Effector CD8-positive, alpha-beta T cell (primary cell): ENCODE measurements around the gene CYTH1.
A peak's percentile ranks its signal among the peaks of the same experiment; 100 is the strongest.
"Not testable (repeated sequence)": the region's sequence is repeated elsewhere in the genome, so short reads cannot be mapped to it uniquely, and the experiment has no call there.

ENCODE experiments used
- DNase-seq: peaks from one replicate; lab custom pipeline; 2025; lab: John Stamatoyannopoulos, UW

Gene CYTH1

DNA sequence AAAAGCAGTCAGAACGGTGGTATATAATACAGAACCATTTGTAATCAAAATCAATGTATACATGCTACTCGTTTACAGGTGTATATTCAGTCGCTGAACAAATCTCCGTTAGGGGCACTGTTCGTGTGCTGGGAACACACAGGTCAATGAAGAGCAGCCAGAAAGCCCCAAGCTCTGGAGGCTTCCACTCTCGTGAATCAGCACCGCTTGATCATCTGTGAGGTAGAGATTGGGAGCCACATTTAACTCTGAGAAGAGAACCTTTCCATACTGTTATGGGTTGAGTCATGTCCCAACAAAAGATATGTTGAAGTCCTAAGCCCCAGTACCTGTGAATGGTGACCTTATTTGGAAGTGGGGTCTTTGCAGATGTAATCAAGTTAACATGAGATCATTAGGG is 5.4 kb upstream of the CYTH1 start:
- no peak for DNase-seq

DNA sequence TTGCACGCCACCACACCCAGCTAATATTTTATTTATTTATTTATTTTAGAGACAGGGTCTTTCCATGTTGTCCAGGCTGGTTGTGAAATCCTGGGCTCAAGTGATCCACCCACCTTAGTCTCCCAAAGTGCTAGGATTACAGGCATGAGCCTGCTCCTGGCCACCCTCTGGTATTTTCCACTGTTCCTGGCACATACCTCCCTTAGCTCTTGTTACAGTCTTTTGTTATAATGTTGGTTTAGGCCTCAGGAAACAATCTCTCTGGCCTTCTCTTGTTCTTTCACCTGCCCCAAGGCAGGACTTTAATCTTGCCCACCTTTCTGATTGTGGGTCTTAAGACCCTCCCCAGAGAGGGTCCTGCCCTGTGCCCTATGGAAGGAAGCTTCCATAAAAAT is 3.6 kb upstream of the CYTH1 start:
- no peak for DNase-seq

DNA sequence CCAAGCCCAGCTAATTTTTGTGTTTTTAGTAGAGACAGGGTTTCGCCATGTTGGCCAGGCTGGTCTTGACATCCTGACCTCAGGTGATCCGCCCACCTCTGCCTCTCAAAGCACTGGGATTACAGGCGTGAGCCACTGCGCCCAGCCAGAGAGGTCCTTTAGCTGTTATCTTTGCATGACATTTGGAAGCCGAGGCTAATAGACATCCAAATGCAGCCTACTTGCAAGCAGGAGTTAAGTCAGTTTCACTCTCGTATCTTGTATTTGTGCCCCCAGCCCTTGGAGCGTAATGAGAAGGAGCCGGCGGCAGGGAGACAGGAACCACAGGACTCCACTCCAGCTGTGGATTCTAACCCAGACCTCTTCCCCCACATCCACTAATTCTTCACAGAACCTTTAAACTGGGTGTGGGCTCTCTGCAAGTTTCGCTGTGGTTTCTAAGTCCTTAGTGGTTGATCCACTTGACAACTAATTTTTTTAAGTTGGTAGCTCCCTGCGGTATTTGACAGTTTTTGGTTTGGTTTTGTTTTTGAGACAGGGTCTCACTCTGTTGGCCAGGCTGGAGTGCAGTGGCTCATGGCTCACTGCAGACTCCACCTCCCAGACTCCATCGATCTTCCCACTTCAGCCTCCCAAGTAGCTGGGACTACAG is 3.1 kb upstream of the CYTH1 start:
- DNase-seq, result no peak

DNA sequence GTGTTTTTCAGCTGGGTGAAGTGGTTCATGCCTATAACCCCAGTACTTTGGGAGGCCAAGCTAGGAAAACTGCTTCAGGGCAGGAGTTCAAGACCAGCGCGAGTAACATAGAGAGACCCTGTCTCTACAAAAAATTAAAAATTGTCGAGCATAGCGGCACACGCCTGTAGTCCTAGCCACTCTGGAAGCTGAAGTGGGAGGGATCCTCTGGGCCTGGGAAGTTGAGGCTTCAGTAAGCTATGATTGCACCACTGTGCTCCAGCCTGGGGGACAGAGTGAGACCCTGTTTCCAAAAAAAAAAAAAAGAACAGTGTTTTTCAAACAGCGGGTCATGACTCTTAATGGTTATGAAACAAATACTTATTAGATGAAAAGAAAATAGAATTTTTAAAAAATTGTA is 2.3 kb upstream of the CYTH1 start:
- no peak for DNase-seq

DNA sequence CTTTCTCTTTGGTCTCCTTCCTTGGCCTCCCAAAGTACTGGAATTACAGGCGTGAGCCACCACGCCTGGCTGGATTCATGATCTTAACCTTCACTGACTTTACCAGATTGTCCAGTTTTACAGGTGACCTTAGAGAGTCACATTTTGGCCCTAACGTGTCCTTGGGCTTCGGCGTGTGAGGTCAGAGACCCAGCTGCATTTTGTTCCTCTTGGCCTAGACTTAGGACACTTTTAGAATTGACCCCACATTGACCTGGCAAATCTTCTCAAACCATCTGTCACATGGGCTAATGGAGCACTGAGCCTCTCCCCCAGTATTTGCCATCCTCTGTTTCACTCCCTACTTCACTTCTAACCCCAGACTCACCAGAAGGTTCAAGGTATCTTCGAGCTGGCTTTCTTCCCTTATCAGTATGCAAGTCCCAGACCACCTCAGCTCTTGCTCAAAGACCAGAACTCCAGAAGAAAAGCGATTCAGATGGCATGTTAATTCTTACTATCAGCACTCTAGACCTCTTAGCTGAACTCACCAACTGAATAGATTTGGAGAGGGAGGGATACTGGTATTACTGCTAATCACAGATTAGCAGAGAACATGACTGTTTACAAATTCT is 1.7 kb upstream of the CYTH1 start:
- no peak for DNase-seq

DNA sequence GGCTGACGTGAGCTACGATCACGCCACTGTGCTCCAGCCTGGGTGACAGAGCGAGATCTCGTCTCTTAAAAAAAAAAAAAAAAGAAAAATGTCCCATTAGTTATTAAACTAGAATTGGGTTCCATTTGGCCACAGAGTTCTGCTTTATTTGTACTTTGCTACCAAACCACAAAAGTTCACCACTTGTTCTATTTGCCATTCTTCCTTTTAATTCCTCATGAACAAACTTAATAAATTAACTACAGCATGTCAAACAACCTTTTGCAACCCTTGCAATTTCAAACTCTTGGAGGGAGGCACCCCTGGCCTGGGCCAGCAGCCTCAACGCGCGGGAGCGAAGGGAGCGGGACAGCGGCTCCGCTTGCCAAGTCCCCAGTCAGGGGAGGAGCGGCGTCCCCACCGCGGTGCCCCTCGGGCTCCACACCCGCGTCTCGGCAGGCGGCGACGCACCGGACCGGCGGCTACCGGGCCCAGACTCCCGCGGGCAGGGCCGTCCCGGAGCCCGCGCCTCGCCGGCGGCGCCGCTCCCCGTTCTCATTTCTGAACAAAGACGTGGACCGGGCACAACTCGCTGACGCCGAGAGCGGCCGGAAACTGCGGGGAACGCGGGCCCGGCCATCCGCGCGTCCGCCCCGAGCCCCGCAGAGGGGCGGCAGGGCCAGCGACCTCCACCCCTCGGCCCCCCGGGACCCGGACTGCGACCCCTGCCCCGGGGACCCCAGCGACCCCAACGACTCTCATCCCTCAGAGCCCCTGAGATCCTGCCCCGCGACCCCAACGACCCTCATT is 775 bp downstream of the CYTH1 start:
- DNase-seq, result peak; percentile 22

DNA sequence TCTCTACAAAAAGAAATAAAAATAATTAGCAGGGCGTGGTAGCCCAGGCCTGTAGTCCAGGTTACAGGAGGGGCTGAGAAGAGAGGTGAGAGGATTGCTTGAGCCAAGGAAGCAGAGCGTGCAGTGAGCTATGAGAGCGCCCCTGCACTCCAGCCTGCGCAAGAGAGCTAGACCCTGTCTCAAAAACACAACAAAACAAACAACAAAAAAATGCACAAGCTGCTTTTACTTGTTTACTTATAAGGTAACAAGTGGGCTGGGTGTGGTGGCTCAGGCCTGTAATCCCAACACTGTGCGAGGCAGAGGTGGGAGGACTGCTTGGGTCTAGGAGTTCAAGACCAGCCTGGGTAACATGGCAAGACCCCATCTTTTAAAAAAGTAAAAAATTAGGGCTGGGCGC is 1.7 kb downstream of the CYTH1 start:
- DNase-seq, result no peak

DNA sequence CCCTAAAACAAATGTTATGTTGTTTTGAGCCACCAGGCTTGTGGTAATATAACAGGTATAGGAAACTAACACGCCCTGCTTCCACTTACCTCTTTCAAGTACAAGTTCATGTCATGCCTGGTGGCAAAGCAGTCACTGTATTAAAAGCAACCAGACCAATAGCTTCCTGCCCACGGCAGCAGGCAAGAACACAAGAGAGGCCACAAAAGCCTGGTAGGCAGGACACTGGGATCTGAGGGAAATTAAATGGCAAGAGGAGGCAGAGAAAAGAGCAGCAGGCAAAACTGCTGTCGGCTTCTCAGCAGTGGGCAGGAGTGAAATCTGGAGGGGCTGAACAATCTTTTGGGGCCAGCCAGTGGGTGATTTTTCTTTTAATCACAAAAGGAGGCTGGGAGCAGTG is 2.2 kb downstream of the CYTH1 start:
- no peak for DNase-seq

DNA sequence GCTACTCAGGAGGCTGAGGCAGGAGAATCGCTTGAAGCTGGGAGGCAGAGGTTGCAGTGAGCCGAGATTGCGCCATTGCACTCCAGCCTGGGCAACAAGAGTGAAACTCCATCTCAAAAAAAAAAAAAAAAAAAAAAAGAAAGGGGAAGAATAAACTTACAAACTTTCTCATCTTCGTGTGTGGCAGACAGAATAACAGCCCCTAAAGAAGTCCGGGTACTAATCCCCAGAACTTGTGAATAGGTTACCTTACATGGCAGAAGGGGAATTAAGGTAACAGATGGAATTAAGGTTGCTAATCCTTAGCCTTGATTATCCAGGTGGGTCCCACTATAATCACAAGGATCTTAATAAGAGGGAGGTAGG is 2.8 kb downstream of the CYTH1 start:
- DNase-seq, result not testable (repeated sequence)

DNA sequence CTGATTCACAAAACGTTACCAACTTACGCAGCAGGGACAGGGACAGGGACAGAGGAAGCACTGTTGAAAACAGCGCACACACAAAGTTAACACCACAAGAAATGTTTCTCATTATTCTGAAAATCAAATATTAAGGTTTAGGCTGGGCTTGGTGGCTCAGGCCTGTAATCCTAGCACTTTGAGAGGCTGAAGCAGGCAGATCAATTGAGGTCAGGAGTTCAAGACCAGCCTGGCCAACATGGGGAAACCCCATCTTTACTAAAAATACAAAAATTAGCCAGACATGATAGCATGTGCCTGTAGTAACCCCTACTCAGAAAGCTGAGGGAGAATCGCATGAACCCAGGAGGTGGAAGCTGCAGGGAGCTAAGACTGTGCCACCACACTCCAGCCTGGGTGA is 4.2 kb downstream of the CYTH1 start:
- no peak for DNase-seq

DNA sequence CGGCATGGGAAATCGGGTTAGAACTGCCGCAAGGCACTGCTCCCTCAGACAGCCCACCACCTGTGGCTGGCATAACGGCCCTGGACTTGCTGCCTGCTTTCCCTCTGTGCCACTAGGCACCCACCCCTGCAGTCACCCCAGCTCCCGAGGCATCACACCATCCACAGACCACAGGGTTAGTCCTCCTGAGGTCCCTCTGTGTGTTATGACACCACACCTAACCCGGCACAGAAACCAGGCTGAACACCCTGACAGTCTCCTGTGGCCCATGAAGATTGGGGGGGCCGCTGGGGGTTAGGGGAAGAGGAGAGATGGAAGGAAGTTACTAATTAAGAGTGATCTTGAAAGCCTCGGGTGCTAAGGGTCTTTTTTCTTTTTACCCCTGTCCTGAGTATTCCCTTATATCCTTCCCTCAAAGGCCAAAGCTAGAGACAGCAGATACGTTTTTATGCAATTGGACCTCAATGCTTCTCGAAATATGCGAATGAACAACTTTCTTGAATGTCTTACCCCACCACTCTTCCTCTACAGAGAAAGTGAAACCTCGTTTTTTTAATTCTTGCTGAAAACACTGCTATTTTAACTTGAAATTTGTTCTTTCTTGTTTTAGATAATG is 7.0 kb downstream of the CYTH1 start:
- DNase-seq, result peak; percentile 26

DNA sequence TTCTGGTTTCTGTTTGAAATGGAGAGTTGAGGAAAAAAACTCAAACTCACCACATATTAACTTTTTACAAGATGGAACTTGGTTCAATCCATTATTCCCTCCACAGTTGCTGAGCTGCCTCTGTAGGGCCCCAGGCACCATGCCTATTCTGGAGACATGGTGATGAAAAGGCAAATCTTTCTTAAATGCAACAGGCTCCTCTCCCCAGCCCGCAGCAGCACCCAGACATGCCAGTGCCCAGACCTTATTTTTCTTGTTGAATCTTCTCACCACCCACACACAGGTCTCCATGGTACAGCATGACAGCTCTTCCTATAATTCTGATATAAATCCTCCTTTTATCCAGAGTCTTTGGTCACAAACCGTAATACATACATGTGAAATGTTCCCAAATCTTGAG is 7.6 kb downstream of the CYTH1 start:
- DNase-seq, result no peak

DNA sequence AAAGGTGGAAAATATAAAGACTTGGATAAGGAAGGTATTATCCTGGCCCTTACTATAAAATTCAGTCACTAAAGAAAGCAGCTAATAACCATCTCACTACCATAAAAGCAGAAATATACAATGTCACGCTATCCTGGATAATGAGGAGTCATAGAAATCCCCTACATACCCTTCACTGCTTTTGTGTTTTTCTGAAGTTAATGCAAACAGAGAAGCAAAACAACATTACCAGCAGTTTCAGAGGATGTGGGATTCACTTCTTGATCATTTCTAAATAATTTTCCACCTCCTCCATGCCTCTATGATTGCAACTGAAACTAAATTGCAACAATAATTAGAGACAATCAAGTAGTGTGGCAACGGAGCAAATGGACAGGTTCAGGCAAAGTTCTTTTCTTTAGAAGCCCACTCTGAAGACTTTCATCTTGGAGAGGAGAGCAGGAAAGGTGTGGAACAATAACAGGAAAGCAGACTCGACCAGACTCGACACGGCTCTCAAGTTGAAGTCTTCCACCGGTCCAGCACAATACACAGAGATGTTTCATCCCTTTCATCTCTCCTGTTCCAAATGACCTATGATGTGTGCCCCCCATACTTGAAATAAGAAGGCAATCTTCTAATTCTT is 10.2 kb downstream of the CYTH1 start:
- no peak for DNase-seq

DNA sequence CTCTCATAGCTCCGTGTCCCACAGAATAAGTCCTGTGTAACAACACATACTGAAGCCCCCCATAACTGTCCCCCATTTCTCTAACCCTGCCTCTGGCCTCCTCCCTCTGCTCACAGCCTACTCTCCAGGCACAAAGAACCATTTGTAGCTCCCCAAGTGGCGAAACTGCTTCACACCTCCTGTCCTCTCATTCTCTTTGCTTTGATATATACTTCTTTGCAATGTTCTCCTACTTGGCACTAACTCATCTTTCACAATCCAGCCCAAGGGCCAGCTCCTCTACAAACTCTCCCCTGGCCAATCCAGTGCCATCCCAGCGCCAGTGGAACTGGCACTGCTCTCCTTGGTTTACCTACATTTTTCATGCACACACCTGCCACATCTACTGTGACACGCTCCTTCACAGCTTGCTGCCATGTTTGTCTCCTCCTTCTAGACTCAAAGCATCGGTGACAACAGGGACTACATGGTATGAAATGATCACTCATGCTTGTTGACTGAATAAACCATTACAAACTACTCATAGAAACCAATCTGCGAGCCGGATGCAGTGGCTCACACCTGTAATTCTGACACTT is 12.8 kb downstream of the CYTH1 start:
- no peak for DNase-seq

DNA sequence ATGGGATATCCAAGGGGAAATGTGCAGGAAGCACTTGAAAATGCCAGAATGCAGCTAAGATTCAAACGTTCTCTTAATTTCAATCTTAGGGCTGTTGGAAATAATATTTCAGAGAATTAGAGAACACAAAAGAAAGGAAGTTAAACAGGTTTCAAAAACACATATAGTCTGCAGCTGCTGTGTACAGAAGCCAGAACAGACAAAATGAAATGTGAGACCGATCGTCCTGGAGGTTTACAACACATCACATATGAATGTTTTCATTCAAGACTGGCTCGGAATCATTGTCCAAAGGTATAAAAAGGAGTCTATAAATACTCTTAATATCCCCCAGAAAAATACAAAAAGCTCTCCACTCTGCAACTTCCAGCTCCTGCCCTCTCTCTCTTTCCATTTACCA is 14.3 kb downstream of the CYTH1 start:
- no peak for DNase-seq

DNA sequence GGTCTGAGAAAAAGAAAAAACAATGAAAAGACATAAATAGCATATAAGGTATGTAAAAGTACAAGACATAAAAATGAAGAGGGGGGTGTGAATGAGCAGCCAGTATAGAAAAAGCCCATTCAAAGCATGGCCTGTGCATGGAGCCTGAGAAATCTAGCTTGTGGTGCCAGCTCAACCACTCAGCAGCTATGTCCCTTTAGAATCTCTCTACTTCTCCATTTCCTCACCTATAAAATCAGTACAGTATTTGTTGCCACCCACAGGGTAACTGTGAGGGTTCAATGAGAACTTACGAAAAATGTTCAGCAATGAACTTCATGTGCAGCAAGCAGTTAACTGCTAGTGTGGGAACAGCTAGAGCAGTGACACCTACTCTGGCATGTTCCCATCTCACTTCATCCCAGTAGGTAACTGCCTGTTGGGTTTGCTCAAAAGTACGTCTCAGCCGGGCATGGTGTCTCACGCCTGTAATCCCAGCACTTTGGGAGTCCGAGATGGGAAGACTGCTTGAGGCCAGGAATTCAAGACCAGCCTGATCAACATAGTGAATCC is 15.3 kb downstream of the CYTH1 start:
- no peak for DNase-seq

DNA sequence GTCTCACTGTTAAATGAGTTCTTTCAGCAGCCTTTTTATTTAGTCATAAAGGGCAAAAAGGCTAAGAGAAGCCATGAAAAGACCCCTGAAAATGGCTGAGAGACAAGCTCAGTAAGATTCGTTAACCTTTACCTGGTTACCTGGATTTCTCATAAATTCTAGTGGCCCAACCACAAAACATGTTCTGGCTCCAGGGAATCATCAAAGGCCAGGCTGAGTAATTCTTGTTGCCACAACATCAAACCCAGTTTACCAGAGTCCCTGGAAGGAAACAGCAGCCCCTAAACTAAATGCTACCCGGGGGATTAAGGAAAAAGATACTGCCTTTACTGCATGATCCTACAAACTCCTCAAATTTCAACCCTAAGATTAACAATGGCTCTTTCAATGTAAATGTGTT is 15.8 kb downstream of the CYTH1 start:
- DNase-seq, result no peak

DNA sequence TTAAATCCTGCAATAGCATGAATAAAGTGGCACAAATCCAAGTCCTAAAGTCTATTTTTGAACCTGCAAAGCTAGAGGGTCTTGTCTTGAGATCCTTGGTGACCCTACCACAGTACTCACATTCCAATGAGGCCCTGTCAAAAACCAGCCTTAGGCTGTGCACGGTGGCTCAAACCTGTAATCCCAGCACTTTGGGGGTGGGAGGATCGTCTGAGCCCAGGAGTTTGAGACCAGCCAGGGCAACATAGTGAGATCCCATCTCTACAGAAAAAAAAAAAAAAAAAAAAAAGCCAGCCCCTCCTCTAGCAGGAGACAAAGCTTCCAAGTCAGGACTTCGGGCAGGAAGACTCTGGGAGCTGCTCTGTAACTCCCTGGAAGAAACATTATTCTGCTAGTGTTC is 16.3 kb downstream of the CYTH1 start:
- no peak for DNase-seq

DNA sequence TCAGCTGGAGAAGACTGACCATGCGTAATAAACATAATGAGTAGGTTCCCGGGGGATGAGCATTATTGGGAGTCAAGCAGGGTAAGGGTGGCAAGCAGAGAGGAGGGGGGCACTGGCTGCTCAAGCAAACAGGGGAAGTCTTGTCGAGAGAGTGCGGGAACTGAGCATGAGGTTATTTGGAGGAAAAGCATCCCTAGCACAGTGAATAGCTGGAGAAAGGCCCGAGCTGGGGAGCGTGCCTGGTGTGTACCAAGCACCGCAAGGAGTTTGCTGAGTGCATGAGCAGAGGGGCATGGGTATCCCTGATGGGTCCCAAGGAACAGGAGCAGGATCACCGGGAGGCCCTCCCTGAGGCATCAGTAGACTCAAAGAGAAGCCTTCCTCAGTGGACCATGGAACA is 17.2 kb downstream of the CYTH1 start:
- DNase-seq, result no peak

DNA sequence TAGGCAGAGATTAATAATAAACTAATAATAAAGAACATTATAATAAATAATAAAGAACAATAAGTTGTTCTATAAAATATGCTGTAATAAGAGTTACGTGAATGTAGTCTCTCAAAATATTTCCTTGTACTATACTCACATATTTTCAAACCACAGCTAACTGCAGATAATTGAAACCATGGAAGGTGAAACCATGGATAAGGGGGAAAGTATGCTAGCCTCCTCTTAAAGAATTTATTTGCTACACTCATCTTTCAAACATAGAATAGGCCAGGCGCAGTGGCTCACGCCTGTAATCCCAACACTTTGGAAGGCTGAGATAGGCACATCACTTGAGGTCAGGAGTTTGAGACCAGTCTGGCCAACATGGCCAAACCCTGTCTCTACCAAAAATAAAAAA is 18.5 kb downstream of the CYTH1 start:
- DNase-seq, result no peak

DNA sequence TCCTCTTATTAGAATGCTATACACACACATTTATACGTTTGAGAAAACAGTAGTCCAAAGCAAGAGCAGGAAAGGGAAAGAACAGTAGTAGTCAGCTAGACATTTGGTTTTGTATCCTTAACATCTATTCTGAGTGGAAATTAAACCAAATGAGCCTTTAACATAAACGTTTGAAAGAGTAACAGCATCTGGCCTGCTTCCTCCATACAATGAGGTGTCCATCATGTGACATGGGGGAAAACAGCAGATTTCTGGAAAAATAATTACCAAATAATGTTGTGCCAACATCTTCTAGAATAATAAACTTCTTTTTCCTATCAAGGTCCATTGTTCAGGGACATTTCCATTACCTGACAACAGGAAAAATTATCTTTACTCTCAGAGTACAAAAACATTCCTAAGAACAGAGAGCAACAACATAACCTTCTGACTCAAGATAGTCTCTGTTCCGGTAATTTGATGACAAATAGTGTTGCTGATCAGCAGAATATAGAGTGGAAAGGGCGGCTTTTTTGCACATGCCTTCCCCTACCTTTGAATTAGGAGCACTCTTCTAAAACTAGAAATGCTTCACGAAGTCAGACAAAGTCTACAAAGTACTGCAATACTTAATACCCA is 20.2 kb downstream of the CYTH1 start:
- DNase-seq, result no peak

DNA sequence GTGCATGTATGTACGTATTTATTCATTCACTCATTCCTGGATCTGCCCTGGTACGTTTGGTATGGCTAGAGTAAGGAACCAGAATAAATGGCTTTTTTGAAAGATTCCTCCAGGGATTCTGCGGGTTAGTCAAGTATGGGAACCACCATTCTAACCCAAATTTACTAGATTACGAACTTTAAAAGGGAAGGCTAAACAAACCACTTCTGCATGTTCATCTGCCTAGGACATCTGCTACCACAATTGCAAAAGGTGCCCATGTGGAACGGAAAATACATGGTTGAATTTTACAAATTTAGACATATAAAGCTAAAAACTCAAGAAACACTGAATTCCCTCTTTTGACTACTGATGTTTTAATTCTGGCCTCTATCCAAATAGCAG is 22.1 kb downstream of the CYTH1 start:
- no peak for DNase-seq
